Stimulated activated CD8-positive, alpha-beta memory T cell treated with anti-CD3 and anti-CD28 coated beads, Interleukin-12 subunit alpha, Interleukin-12 subunit beta, amount 100 ng/mL, for 1 hour (primary cell): Measurements from ENCODE around the gene CASP5.

ENCODE experiments used
- DNase-seq: peaks from one replicate; pipeline ENCODE4 v3.0.0-alpha.2; 2020; ENCODE audit warnings: low read depth

The CASP5 gene

DNA sequence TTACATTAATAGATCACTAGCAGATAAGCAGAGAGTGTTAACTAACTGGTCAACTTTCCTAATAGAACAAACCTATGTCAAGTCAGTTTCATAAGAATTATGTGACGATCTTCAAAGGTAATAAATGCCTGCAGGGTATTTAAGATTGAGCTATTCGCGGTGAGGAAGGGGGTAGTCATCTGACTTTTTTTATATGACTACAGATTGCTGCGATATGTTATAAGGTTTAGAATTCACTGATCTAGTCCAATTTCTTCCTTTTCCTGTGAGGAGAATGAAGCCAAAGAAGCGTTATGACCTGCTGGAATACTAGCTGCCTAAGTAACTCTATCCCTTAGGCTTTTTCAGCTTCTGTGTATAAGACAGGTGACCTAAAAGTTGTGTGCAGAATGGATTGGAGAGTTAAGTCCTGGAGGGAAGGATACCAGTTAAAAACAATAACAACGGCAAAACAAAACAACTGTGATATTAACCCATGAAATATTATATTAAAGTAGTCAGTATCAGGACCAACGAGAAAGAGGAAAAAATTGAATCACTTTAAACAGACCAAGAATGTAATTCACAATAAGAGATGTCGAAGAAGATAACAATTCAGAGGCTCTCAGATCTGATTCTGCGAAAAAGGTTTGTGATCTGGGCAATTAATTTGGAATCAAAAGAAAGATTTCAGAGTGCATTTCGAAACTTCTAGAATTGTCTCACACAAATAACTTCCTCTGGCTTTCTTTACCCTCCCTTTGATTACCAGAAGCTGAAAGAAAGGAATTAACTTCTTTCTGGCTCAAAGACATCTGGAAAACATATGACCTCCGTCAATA lies 55.2 kb downstream of the CASP5 start:
- no peak for DNase-seq

- no peak for DNase-seq
Measured at GRCh38 chr11:104965735-104966134, 57.2 kb downstream of the CASP5 start.

GRCh38 chr11:104964247-104964646 lies 58.7 kb downstream of the CASP5 start:
- no peak for DNase-seq

DNA sequence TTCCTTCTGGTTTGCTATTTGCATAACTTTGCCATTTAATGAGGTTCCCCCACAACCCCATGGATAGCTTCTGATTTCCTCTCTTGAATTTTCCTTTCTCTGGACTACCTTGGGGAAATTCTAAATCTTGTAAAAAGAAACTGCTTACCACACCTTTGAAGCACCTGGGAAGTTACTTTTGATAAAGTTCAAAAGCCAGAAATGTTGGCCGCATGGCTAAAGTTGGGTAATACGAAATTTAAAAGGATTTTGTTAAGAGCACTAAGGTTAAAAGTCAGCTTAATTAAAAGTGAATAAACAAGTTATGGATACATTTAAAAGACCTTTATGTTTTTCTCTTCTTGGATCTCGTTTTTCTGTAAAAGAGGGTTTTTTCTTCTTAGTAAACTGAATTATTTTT lies 60.1 kb downstream of the CASP5 start:
- DNase-seq: no peak

DNA sequence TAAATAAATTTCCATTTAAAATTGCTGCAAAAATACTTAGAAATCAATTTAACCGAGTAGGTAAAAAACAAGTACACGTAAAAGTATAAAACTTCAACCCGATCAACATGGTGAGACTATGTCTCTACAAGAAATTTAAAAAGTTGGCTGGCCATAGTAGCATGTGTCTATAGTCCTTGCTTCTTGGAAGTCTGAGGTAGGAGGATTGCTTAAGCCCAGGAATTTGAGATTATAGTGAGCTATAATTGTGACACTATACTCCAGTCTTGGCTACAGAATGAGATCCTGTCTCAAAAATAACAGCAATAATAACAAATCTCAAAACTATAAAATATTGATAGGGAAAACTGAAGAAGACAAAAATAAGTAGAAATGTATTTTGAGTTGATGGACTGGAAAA lies 65.7 kb downstream of the CASP5 start:
- no peak for DNase-seq

GRCh38 chr11:104956528-104956927 lies 66.4 kb downstream of the CASP5 start:
- no peak for DNase-seq

GRCh38 chr11:104946907-104947306 lies 76.1 kb downstream of the CASP5 start:
- DNase-seq: no peak
